ENCODE results near the gene PDE6B.
"Not testable (repeated sequence)": the region's sequence is repeated elsewhere in the genome, so short reads cannot be mapped to it uniquely, and the experiment has no call there.

The PDE6B gene

DNA sequence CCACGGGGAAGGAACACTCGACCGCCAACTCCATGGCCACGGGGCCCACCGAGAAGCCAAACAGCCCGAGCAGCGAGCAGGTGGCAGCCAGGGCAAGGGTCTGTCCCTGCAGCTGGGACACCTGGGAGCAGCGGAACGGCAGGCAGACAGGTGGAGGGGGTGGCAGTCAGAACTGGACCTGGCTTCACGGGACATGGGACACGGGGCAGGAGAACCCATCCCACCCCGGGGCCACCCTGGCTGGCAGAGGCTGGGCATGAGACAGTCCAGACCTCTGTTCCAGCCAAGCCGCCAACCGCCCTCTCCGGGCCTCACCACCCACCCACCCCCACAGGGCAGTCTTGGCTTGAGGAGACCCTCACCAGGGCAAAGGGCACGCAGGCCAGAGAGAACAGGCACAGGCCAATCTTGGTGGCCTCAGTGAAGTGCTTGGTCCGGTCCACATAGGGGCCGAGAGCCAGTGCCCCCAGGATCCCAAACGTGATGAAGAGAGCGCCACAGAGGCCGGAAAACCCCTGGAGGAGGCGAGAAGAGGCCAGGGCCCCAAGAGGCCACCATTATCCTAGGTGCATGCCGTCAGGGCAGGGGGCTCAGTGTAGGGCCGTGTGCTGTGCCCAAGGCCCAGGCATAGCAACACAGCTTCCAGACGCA is 58.0 kb downstream of the PDE6B start:
- DNase-seq (ENCODE audit: low read depth in 2 of 2) = no peak

DNA sequence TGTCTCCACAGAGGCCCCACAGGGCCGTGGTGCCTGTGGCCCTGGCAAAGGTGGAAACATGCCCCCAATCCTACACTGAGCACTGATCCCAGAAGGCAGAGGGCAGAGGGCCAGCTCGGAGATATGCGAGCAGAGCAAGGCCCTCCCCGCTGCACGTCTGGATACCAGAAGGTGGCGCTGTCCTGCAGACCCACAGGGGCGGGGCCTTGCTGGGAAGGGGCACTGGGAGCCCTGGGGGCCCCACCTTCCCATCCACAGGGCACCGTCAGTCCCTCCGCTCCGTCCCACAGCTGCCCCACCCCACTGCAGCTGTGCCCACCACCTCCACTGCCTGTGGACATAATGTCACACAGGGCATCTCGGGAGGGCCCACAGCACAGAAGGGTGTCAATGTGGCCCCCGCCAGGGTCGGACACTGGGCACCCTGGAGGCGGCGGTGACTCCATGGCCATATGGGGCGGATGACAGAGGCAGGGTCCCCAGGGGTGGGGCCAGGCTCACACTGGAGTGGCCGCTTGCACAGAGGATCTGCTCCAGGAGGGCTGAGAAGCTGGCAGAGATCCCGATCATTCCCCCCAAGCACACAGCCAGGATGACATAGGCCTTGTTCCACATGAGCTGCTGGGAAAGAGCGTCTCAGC is 58.7 kb downstream of the PDE6B start:
- DNase-seq (ENCODE audit: low read depth in 2 of 2) = no peak

DNA sequence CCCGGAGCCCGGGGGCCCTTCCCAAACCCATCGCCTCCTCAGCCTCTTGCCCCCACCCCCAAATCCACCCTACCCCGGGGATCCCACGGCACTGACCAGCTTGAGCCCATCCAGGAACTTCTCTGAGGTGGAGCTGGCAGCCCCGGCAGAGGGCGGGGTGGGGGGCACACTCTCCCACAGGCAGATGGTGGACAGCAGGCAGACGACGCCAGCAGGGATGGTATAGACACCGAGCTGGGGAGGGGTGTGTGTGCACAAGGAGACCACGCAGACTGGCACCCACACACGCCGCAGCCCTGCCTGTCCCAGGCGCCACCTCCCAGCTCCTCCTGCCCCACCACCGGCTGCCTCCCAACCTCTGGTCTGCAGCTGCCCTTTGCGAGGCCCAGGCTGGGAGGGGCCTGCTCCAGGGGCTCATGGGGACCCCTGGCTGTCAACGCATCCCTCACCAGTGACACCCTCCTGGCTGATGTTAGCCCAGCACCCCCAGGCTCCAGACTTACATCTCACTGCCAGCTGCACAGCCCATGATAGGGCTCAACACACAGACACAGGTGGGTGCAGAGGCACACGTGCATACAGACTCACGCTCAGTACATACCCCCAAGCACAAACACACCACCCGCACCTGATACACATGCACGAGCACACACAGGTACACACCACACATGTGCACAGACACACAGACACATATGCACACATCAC is 59.4 kb downstream of the PDE6B start:
- no peak for DNase-seq (ENCODE audit: low read depth in 2 of 2)

DNA sequence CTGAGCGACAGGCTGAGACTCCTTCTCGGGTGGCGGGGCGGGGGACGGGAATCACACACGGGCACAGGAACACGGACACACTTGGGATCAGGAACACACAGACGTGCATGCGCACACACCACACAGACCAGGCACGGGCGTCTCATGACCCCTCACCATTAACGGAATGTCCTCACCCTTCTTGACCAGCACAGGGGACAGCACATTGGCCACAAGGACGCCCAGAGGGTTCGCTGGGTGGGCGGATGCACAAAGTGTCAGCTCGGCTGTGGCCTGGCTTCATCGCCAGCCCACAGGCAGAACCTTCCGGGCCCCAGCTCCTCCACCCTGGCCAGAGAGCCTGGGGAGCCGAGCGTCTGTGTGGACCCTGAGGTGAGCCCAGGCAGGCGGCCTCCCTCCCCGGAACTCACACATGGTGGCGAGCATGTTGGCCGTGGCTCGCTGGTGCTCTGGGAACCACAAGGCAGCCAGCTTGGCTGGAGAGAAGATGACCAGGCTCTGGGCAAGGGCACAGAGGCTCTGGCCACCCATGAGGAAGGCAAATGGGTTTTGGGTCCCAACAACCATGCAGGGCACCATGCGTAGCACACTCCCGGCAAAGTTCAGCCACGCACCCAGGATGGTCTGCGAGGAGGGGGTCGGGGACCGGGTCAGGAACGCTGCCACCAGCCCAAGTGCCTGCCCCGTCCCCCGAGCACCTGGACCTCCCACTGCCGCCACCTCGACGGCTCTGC is 60.5 kb downstream of the PDE6B start:
- no peak for DNase-seq (ENCODE audit: low read depth in 2 of 2)

DNA sequence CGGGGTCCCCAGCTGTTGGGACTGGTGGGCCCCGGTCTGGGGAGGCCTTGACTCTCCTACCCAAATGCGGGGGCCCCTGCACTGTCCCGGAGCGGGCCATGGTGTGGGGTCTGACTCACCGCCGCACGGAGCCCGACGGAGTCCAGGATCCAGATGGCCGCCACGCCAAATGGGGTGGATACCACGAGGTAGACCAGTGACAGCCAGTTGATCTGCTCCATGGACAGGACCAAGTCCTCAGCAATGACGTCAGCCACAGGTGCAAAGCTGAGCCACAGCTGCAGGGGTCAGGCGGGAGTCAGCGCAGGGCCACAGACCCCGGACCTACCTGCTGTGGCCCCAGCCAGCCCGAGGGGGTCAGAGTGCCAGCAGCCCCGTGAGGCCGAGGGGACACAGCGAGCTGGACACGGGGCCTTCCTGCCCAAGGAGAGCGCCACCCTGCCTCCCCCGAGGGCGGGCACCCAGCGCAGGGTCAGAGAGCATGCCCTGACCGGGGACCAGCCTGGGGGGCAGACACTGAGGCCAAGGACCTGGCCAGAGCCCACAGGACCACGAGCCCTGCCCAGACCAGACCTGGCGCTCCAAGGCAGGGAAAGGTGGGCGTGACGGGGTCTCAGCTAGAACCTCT is 61.2 kb downstream of the PDE6B start:
- no peak for DNase-seq (ENCODE audit: low read depth in 2 of 2)

DNA sequence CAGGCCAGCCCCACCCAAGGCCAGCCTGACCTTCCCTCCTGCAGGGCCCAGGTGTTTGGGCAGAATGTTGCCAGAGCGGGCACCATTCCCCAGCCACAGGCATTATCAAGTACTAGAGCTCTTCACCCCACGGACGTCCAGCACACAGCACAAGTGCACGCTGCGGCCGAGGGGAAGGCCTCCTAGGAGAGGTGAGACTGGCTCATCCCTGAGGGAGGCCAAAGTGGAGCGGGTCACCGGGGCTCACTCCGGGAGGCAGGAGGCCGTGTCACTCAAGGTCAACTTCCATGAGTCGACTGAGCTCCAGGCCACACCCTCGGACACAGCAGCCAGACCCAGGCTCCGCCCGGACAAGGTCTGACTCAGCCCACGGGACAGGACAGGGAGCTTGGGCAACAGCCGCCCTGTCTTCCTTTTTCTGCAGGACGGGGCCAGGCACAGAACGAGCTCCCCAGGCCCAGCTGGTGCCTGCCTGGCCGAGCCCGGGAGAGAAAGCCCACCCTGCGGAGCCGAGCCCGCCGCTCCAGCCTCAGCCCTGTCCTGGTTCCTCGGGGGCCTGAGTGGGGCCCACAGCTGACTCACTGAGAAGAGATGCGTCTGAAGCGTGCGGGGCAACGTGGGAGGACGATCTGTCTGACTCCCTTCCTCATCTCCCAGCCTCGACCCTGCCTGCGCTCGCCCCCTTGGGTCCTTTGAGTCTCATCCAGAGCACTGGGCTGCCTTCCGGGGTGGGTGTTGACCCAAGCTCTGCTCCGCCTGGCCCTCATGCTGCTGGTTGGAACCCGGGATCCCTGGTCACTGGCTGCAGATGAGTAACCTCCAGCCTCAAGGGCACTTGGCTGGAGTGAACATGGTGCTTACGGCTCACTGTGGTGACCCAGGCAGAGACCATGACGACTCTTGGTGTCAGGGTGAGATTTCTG is 61.9 kb downstream of the PDE6B start:
- no peak for DNase-seq (ENCODE audit: low read depth in 2 of 2)

DNA sequence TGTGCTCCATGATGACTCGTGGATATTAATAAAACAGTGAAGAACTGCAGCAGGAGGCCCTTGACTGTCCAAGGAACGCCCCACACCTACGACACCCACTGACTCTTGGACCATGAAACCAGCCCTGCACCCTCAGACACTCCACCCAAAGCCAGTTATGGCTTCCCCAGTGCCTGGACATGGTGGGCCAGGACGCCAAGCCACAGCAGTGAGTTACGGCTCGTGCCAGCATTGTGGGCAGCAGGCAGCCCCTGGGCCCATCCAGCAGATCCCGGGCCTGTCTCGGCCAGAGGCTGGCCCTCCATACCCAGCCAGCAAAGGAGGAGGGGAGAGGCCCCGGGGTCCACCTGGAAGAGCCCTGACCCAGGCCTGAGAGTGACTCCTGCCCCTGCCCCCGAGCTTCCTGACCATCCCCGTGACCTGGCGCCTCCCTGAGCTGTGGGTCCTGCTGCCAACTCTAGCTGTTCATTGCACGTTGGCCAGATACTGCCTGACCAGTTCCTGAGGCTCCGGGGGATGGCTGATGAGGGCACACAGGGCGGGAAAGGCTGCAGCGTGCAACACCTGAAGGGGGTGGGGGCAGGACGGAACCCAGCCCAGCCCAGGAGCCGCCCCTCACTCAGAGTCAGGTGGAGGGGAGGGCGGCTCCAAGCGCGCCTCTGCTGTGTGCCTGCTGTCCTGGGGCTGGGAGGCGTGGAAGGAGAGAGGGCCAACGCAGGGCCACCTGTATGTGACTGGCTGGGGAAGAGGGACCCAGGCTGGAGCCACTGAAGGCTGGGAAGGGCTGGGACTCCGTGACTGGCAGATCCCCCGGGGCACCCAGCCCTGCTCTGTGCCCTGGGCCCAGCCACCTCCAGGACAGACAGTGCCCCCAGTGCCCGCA is 62.8 kb downstream of the PDE6B start:
- no peak for DNase-seq (ENCODE audit: low read depth in 2 of 2)

DNA sequence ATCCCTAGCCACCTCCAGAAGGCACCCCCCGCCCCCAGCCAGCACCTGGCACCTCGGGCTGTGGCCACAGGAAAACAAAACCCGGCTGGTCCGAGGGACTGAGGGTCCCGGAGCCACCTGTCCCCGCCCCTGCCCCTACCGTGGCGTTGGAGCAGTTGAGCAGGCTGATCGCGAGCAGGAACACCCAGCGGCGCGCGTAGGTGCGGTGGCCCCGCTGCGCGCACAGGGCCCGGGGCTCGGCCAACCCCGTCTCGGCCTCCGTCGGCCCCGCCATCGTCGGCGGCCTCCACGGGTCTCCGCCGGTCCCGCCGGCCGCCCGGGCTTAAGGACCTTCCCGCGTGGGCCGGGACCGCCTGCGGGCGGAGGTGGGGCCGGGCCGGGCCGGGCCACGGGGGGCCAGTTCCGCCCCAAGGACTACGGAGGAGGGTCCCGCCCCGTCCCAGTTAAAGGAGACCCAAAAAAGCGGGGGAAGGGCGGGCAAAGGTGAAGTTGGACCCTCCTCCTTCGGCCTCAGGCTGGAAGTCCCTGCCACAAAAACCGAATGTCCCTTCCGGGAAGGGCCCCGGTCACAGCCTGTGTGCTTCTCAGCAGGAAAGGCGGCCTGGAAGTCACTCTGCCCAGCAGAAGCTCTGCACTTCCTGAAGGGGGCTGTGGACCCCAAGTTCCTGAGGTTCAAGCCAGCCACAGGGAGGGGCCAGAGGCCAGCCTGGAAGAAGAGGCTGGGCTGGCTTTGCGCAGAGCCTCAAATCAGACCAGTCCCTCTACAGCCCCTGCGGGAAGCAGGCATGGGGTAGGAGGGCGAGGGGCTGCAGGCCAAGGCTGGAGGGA is 63.7 kb downstream of the PDE6B start, which contains the start of gene SLC49A3:
Gene SLC49A3 (minus strand): TSS at position 298 of the 828 bp plus-strand sequence. CDS start 24 bp downstream, at position 274.
- no peak for DNase-seq (ENCODE audit: low read depth in 2 of 2)

DNA sequence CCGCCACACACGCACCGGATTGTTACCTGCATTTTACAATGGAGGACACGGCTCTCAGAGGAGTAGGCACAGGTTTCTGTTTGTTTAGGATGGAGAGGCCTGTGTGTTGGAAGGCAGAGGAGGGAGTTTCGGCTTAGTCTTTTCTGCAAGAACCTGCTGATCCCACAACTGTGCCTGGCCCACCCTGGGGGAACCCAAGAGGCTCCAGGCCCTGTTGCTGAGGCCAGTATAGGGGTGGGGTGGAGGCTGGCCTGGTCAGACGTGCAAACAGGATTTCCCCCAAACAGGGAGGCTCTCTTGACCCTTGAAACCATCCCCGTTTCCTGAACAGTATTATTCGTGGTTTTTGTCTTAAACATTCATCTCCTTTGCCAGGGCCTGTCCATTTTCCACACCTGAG is 64.3 kb downstream of the PDE6B start:
- no peak for DNase-seq (ENCODE audit: low read depth in 2 of 2)

DNA sequence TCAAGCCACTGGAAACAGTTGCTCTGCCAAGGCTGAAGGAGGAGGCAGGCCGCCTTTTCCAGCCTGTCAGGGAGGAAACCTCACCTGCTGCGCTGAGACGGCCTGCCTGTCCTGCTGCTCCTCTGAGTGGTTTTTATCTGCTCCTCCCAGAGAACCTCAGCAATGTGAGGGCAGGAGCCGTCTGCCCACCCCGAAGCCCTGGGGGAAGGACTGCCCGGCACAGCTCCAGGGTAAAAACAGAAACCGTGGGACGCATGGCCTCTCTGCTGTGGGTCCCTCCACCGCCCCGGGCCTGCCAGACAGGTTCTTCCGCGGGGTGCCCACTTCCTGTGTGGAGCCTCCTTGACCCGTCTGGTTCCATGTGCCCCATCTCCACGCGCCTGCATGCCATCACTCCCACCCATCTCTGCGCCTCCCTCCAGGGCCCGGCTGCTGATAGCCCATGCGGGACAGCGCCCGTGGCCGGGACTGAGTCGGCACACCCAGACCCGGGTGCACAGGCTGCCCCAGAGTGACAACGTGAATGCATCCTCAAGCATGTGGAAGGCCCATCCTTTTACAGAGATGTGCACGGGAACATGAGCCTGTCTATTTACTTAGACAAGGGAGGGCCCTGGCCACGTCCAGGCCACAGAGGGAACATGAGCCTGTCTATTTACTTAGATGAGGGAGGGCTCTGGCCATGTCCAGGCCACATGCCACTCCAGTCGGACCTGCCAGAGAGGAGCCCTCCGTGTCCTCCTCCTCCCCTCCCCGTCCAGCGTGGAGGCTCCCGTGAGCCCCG is 67.6 kb downstream of the PDE6B start:
- no peak for DNase-seq (ENCODE audit: low read depth in 2 of 2)

DNA sequence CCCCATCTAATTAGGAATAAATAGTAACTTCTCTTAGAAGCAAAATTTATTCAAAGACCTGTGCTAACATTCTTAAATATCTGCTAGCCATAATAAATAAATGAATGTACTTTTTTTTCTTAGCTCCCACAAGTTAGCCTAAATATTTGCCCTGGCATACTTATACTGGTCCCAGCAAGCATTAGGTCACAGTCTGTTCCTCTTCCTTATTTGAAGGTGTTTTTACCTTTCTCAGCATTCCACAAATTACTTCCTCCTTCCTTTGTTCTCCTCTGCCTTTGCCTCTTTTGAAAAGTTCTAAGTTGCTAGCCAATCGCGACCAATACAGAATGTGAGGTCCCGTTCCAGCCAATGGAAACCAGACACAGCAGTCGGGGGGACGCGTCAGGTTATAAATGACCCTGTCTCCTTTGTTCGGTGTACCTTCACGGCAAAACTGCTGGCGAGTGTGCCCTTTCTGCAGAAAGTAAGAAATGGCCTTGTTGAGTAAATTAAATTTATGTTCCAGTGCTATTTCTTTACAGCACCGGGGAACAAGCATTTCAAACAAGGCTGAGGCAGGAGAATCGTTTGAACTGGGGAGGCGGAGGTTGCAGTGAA is 69.1 kb downstream of the PDE6B start:
- not testable (repeated sequence) for DNase-seq (ENCODE audit: low read depth in 2 of 2)

DNA sequence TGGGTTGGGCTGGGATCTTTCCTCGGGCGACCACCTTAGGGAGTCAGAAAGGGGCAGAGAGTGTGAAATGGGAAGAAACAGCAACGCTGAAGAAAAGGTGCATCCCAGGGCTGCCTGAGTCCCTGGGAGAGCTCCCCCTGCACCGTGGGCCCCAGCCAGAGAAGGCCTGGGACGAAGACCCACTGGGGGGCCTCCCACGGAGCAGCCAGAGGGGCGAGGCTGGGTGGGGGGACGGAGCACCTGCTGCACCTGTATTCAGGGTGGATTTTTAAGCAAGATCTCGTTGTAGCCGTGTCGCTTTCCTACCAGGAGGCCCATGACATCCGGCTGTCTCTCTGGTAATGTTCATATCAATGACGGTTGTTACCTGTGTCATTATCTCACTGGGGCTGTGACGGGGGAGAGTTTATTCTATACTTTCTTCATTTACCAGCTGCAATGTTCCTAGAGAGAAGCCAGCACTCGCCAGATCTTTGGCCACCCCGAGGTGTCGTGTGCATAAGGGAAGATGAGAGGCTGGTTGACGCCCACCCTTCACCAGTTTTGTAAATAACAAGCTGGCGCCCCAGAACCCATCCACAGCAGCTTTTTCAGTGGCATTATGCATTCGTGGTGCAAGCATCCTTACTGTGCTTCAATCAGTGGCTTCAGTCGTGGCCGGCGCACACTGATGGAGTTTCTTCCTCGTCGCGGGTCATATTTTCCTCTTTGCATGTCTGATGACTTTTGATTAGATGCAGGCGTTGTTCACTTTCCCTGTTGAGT is 74.6 kb downstream of the PDE6B start:
- no peak for DNase-seq (ENCODE audit: low read depth in 2 of 2)

DNA sequence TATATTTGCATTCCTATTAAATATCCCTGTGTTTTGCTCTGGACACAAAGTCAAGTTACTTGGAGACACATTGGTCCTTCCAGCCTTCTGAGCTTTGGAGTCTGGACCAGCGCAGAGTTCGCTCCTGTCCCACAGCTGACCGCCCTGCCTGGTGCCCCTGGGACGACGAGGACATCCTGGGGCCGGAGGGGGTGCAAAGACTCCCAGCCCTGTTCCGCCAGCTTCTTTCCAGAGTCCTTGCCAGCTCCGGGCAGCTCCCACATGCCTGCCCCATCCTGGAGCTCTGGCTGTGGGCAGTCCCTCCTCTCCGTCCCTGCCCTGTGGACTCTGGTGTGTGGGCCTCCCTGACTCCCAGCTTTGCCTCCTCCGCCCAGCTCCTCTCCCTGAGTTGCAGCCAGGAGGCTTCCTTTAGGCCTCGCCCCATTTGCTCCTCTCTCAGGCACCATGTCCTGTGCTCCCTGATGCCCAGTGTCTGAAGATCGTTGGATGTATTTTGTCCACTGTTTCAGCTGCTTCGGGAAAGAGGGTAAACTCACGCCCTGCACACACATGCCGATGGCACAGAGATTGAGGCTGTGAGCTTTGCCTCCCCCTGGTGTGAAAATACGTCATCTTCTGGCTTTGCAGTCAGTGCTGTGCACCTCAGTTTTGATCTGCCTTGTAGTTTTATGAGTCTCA is 75.4 kb downstream of the PDE6B start:
- no peak for DNase-seq (ENCODE audit: low read depth in 2 of 2)

DNA sequence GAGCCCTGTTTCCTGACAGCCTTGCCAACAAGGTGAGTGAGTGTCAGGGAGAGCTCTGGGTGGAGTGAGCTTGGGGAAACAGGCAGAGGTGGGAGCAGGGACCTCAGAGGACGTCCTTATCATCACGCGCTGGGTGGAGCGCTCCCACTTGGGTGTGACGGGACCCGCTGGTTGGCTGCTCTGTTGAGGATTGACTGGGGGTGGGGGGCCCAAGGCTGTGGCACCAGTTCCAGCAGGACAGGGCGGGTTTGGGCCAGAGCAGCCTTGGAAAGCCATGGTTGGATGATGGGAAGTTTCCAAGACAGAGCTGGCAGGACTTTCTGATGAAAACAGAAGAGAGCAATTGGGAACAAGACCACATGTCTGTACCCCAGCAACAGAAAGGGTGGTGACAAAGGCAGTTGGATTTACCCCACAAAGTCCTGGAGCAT is 77.3 kb downstream of the PDE6B start:
- DNase-seq (ENCODE audit: low read depth in 2 of 2) = no peak

DNA sequence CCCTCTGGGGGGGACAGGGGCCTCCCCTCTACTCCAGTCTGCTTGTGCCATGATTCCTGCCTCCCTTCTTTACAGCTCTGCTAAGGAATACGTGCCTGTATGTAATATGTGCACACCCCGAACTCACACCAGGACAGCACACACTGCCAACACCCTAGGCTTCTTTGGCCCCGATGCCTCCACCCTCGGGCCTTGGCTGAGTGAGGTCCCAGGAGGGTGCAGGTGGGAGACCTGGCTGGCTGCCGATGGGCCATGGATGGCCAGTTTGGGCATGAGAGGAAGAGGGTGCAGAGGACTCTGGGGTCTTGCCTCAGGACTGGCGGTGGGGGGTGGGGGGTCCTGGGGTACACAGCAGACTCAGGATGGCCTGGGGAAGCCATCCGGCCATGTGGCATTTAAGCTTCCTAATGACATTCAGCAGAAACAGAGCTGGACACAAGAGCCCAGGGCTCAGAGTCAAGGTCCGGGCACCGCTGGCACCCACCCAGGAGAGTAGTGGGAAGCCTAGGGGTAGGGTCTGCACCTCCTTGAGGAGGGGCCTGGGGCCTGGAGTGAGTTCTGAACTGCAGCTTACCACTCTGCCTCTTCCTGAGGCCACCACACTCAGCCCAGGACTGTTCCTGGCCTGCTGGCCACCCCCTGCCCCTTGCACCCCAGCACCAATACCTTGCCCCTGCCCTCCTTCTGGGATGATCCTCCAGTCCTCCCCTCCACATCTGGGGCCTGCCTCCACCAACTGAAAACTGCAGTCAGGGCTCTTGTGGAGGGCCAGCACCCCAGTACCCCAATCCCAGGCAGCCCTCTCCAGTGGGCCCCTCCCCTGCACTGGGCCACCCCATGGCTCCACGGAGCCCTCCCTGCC is 78.2 kb downstream of the PDE6B start:
- DNase-seq (ENCODE audit: low read depth in 2 of 2) = no peak
